Hepatocyte (in vitro differentiated cells): Measurements from ENCODE around the gene ENGASE. TPM values are rescaled to one million over a fixed set of nuclear protein-coding genes. Genes with fewer than 3 reads are reported as not detected.

Experiments
- DNase-seq: peaks from one replicate; pipeline ENCODE4 v3.0.0-alpha.2; 2016; ENCODE audit warnings: low spot score
- H2AFZ ChIP-seq: fragments of 200-600 bp; sonication (generic); 2 replicates; pipeline ENCODE4 v1.6.0; 2016; ENCODE audit warnings: antibody characterized with exemption, mild to moderate bottlenecking
- H3K27ac ChIP-seq: fragments of 200-600 bp; sonication (generic); 2 replicates; pipeline ENCODE4 v1.5.1; 2016; ENCODE audit warnings: mild to moderate bottlenecking
- H3K27me3 ChIP-seq: fragments of 200-600 bp; sonication (generic); 2 replicates; pipeline ENCODE4 v1.6.1; 2016
- H3K36me3 ChIP-seq: fragments of 200-600 bp; sonication (generic); replicated peaks from 2 replicates; pipeline ENCODE4 v1.5.1; 2016; ENCODE audit warnings: low read depth; ENCODE audit not compliant: insufficient read depth
- H3K4me1 ChIP-seq: fragments of 200-600 bp; sonication (generic); 2 replicates; pipeline ENCODE4 v1.5.1; 2016; ENCODE audit warnings: mild to moderate bottlenecking, moderate library complexity; ENCODE audit not compliant: insufficient read depth
- H3K4me2 ChIP-seq: fragments of 200-600 bp; sonication (generic); 2 replicates; pipeline ENCODE4 v1.6.0; 2016
- H3K4me3 ChIP-seq: fragments of 200-600 bp; sonication (generic); 2 replicates; pipeline ENCODE4 v1.5.1; 2016; ENCODE audit warnings: mild to moderate bottlenecking
- H3K79me2 ChIP-seq: fragments of 200-600 bp; sonication (generic); 2 replicates; pipeline ENCODE4 v1.6.0; 2017; ENCODE audit warnings: mild to moderate bottlenecking
- H3K9me2 ChIP-seq: fragments of 200-600 bp; sonication (generic); replicated peaks from 2 replicates; pipeline ENCODE4 v1.6.0; 2017; ENCODE audit warnings: mild to moderate bottlenecking; ENCODE audit not compliant: insufficient read depth
- H3K9me3 ChIP-seq: fragments of 200-600 bp; sonication (generic); 2 replicates; pipeline ENCODE4 v1.5.1; 2016; ENCODE audit warnings: low read depth, mild to moderate bottlenecking
- H4K20me1 ChIP-seq: fragments of 200-600 bp; sonication (generic); 2 replicates; pipeline ENCODE4 v1.6.0; 2016; ENCODE audit warnings: mild to moderate bottlenecking; ENCODE audit not compliant: insufficient read depth, poor library complexity, severe bottlenecking
- CTCF ChIP-seq: fragments of 200-600 bp; sonication (generic); IDR thresholded peaks from 2 replicates; pipeline ENCODE4 v1.5.1; 2016; ENCODE audit warnings: antibody characterized with exemption, mild to moderate bottlenecking; ENCODE audit not compliant: poor library complexity
- EZH2 ChIP-seq: fragments of 200-600 bp; sonication (generic); IDR thresholded peaks from 2 replicates; pipeline ENCODE4 v1.6.1; 2016; ENCODE audit warnings: antibody characterized with exemption, mild to moderate bottlenecking, borderline replicate concordance
- EZH2phosphoT487 ChIP-seq: fragments of 200-600 bp; sonication (generic); IDR thresholded peaks from one replicate; pipeline ENCODE4 v1.6.1; 2018; ENCODE audit warnings: antibody characterized with exemption, mild to moderate bottlenecking, low read depth, moderate library complexity; ENCODE audit not compliant: unreplicated experiment, severe bottlenecking
- WGBS: methylation state at CpG from one replicate; pipeline ENCODE4 v1.1.6; 2016; ENCODE audit warnings: low lambda C conversion rate; ENCODE audit errors: missing lambda C conversion rate; 5-methylcytosine and 5-hydroxymethylcytosine counted together
- polyA plus RNA-seq: library from polyadenylated mRNA; unstranded; fragments of >200 nt; fragmentation: Nextera tagmentation; extraction: Ambion mirVana; gene quantifications from 2 replicates; pipeline ENCODE4 v1.2.1, GENCODE V29; 2016
- total RNA-seq: library from RNA; depleted of rRNA; stranded (reverse); fragments of >200 nt; gene quantifications from 2 replicates; pipeline ENCODE4 v1.2.3, GENCODE V29; 2014

ENGASE gene
- total and polyA plus RNA-seq, 2 experiments from 2014 or later, result 24.4 to 34.0 TPM

GRCh38 chr17:79102214-79102613, 27.6 kb downstream of the ENGASE start:
- Histone ChIP-seq H3K4me1 (no peaks in the 10 kb centered on the region), H3K9me2 (no peaks in the 10 kb centered on the region)

GRCh38 chr17:79104898-79105600, 30.4 kb downstream of the ENGASE start:
- Histone ChIP-seq H3K4me1 (no peaks in the 10 kb centered on the region), H3K79me2 (no peaks in the 10 kb centered on the region), H3K27ac (no peak overlapping the region), H4K20me1 (no peaks in the 10 kb centered on the region), H3K9me2 (no peaks in the 10 kb centered on the region), H2AFZ (no peak overlapping the region), H3K9me3 (no peaks in the 10 kb centered on the region), H3K36me3 (no peaks in the 10 kb centered on the region), H3K4me3 (no peak overlapping the region), H3K27me3 (no peaks in the 10 kb centered on the region), H3K4me2 (no peak overlapping the region)
- TF ChIP-seq EZH2phosphoT487 (no peak), CTCF (no peak), EZH2 (no peak)
- DNase-seq, result no peak
- 89% methylated on average over 12 of the region's 12 CpGs for WGBS

More at GRCh38 chr17:79102214-79102613, 27.6 kb downstream of the ENGASE start:
- no peaks in the 10 kb centered on the region for H3K9me3 ChIP-seq
- H3K36me3 ChIP-seq, result no peaks in the 10 kb centered on the region
- H2AFZ ChIP-seq, result no peak overlapping the region
- H3K4me3 ChIP-seq, result no peak overlapping the region
- H3K27ac ChIP-seq, result no peak overlapping the region
- no peaks in the 10 kb centered on the region for H4K20me1 ChIP-seq
- DNase-seq, result no peak
- H3K79me2 ChIP-seq, result no peaks in the 10 kb centered on the region
- no peak overlapping the region for H3K4me2 ChIP-seq
- TF ChIP-seq CTCF (no peak), EZH2 (no peak), EZH2phosphoT487 (no peak)
- 88% methylated on average over 7 of the region's 7 CpGs for WGBS
- peaks cover 13% of the 10 kb centered on the region for H3K27me3 ChIP-seq

GRCh38 chr17:79105937-79106336, 31.3 kb downstream of the ENGASE start:
- no peak for TF ChIP-seq CTCF
- TF ChIP-seq EZH2, result no peak
- TF ChIP-seq EZH2phosphoT487, result no peak
- H3K9me2 ChIP-seq, result no peaks in the 10 kb centered on the region
- H3K9me3 ChIP-seq, result no peaks in the 10 kb centered on the region
- H3K4me3 ChIP-seq, result no peak overlapping the region
- no peak overlapping the region for H3K27ac ChIP-seq
- H3K36me3 ChIP-seq, result no peaks in the 10 kb centered on the region
- WGBS, result 92% methylated on average over 14 of the region's 14 CpGs
- no peaks in the 10 kb centered on the region for H3K4me1 ChIP-seq
- no peaks in the 10 kb centered on the region for H4K20me1 ChIP-seq
- no peak for DNase-seq
- no peaks in the 10 kb centered on the region for H3K79me2 ChIP-seq
- H3K4me2 ChIP-seq, result no peak overlapping the region
- H3K27me3 ChIP-seq, result no peaks in the 10 kb centered on the region
- no peak overlapping the region for H2AFZ ChIP-seq
